GM23248 (cell line): Measurements from ENCODE around the gene OR7C2.

Experiments
- EZH2 ChIP-seq: fragments of 200-600 bp; sonication (generic); IDR thresholded peaks from 2 replicates; pipeline ENCODE4 v1.6.1; 2018; ENCODE audit warnings: antibody characterized with exemption, mild to moderate bottlenecking; ENCODE audit not compliant: insufficient read depth, poor library complexity, severe bottlenecking
- EZH2phosphoT487 ChIP-seq: fragments of 200-600 bp; sonication (generic); IDR thresholded peaks from 2 replicates; pipeline ENCODE4 v1.6.1; 2018; ENCODE audit warnings: antibody characterized with exemption, moderate library complexity, mild to moderate bottlenecking, low read depth; ENCODE audit not compliant: insufficient read depth

DNA sequence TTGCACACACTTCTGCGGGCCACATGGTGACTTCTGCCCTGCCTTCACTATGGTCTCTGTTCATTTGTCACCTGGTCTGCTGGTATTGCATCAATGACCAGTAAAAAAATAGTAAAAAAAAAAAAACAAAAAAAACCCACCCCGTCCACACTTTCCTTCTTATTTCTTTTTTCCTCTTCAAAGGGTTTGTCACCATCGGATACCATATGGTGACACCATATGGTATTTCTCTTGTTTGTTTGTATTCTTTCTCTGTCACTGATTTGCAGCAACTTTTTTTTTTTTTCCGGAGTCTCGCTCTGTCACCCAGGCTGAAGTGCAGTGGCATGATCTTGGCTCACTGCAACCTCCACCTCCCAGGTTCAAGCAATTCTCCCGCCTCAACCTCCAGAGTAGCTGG, 26.2 kb upstream of the OR7C2 start:
- TF ChIP-seq EZH2 (no peak), EZH2phosphoT487 (no peak)
